GM21526 (cell line): ENCODE measurements around the gene ZNF221.

ENCODE experiments used
- ATAC-seq: cut with Tn5 transposase; IDR thresholded peaks from one replicate; pipeline ENCODE4 v1.9.1; 2021; ENCODE audit warnings: moderate library complexity; ENCODE audit not compliant: unreplicated experiment, low FRiP score

The ZNF221 gene

GRCh38 chr19:43956827-43957226 lies 5.8 kb downstream of the ZNF221 start:
- no peak for ATAC-seq

DNA sequence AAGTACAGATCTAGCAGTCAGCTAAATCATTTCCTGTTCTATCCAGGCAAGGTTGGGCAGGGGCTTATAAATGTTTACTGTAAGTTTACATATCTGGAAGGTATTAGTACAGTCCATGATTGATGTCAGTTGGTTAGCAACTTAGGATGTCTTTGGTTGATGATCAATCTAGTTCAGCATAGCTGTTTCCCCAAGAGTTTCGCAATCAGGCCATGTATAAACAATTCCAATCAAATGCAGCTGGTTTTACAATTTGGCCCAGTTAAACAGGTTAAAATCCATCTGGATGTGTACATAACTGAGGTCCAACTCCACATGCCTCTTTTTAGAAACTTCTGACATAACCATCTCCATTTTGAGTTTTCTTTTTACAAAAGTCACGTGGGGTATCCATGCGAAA lies 6.9 kb downstream of the ZNF221 start:
- no peak for ATAC-seq

DNA sequence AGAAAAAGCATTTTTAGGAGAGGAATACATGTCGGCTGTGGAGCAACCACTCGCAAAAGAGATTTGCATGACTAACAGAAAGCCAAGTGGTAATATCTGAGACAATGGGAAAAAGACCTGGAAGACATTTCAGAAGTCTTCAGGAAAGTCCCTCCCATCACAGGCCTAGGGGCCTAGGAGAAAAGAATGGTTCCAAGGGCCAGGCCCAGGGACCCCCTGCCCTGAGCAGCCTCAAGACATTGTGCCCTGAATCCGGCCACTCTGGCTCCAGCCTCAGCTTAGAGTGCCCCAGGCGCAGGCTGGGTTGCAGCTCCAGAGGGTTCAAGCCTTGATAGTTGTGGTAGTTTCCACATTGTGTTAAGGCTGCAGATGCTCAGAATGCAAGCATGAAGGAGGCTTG lies 9.4 kb downstream of the ZNF221 start:
- ATAC-seq, result no peak

DNA sequence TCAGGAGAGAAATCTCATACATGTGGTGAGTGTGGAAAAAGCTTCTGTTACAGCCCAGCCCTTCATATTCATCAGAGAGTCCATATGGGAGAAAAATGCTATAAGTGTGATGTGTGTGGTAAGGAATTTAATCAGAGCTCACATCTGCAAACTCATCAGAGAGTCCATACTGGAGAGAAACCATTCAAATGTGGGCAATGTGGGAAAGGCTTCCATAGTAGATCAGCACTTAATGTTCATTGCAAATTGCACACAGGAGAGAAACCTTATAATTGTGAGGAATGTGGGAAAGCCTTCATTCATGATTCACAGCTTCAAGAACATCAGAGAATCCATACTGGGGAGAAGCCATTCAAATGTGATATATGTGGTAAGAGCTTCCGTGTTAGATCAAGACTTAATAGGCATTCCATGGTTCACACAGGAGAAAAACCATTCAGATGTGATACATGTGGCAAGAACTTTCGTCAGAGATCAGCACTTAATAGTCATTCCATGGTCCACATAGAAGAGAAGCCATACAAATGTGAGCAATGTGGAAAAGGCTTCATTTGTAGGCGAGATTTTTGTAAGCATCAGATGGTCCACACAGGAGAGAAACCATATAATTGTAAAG lies 15.2 kb downstream of the ZNF221 start:
- no peak for ATAC-seq

DNA sequence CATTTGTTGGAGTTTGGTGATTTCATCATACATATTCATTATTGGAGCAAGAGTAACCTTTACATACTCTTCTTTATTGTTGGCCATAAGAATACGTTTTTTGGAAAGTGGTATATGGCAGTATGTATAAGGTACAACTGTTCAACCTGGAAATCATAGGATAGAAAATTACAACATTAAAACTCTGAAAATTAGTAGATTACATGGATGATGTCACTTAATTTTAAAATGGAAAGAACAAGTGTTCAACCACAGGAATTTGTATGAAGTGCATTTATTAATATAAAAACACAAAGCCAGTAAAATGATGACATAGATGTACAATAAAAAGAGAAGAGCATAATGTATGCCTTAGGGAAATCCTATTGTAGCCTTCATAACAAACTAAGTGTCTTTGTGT lies 25.7 kb downstream of the ZNF221 start:
- ATAC-seq, result no peak

GRCh38 chr19:43983544-43983911 lies 32.5 kb downstream of the ZNF221 start:
- ATAC-seq, result no peak

- ATAC-seq, result peak; percentile 78
Observed at GRCh38 chr19:43983912-43984686, 33.1 kb downstream of the ZNF221 start, which contains the start of gene ZNF155. TSS of gene ZNF155 (plus strand) at chr19:43984188. CDS start at chr19:43988544, 4,356 bp downstream.

DNA sequence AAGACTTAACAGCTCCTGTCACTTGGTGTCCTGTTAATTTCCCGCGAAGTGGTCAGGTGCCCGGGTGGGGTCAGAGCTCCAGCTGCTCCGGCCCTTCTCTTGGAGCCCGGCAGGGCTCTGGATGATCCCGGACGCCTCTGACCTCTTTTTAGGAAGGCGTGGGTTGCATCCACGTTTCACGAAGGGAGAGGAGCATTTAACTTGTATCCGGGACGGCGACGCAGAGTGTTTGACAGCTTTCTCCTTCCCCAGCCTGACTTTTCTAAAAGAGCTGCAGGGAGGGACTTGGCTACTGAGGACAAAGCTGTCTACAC lies 33.6 kb downstream of the ZNF221 start:
- peak; percentile 20 for ATAC-seq

GRCh38 chr19:43997631-43998290 lies 46.7 kb downstream of the ZNF221 start:
- ATAC-seq, result no peak

- no peak for ATAC-seq
Observed at GRCh38 chr19:44002212-44002565, 51.2 kb downstream of the ZNF221 start.

DNA sequence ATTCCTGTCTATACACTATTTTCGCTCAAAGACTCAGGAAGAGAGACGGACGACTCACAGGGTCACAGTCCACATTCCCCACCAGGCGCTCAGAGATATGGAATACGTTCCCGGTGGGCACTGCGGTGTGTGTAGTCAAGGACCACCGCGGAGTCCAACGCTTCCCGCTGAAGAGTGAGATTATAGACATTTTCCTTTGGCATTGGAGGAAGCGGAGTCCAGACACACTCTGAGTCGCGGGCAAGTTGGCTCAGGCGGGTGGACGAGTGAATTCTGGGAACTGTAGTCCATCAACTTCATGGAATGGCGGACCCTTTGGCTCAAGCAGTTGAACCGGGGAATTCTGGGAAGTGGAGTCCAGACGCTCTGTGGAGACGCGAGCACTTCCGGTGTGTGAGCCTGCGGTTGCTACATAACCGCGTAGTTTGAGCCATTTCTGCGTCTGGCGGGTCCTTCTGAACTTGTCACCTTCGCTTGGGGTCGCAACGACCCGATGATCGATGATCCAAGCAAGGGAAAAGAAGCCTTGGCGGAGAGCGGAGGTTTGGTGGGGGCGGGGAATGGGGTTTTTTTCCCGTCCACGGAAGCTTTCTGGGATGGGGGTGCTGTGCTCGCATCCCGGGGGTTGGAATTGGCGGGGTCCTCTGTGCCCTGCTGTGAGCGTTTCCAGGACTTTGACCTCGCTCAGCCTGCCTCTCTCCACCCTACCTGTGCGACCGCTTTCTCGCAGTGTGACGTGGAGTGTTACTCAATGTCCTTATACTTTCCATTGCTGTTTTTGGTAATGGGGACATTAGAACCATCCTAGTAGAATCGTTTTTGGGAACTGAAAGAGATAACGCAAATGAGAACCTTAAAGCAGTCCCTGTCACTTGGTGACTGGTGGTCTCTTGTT lies 51.8 kb downstream of the ZNF221 start, which contains the start of gene ZNF230:
Gene ZNF230, plus strand, starts transcription at position 392 of the 895 bp plus-strand sequence. CDS start 4,122 bp downstream, outside the sequence.
- peak; percentile 87 for ATAC-seq

GRCh38 chr19:44003461-44004009 lies 52.5 kb downstream of the ZNF221 start:
- peak; percentile 19 for ATAC-seq

DNA sequence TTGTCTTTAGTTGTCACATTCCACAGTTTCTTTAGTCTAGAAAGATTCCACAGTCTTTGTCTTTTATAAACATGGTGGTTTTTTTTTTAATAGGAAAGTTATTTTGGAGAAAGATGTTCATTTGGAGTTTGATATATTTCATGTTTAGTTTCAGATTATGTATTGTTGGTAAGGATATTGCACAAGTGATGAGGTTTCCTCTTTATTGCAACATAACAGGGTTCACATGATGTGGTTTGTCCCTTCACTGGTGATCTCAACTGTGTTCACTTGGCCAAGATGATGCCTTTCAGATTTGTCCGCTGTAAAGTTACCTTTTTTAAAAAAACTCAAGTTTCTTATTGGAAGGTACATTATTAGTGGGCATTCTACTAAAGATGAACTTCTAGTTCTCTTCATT lies 54.9 kb downstream of the ZNF221 start:
- no peak for ATAC-seq

- ATAC-seq, result no peak
Observed at GRCh38 chr19:44007473-44007872, 56.4 kb downstream of the ZNF221 start.

- ATAC-seq, result no peak
Observed at GRCh38 chr19:44010468-44010867, 59.4 kb downstream of the ZNF221 start.
